H1 (cell line): Measurements from ENCODE around the gene DNAJB8. TPM values are rescaled to one million over a fixed set of nuclear protein-coding genes. Genes with fewer than 3 reads are reported as not detected.

ENCODE experiments used
- CTCF ChIA-PET: fragments of 300-600 bp; sonication (Branson Sonifier 250); formaldehyde crosslinking; loops from one replicate; lab custom pipeline; 2021; ENCODE audit not compliant: partially characterized antibody; lab: Charles Lee
- POLR2A ChIA-PET: fragments of 300-600 bp; sonication (Branson Sonifier 250); formaldehyde crosslinking; loops from one replicate; lab custom pipeline; 2021; ENCODE audit warnings: inconsistent platforms; ENCODE audit not compliant: partially characterized antibody; lab: Charles Lee
- DNase-seq, 2 experiments: peaks; one replicate each; pipeline versions ENCODE4 v3.0.0 to v3.0.0-alpha.2; 2010 to 2022; ENCODE audit warnings: low spot score in 2 of 2, low read depth in 1 of 2, mixed read lengths in 1 of 2
- FAIRE-seq: peaks from 2 replicates; lab custom pipeline; 2011; peaks lifted over from hg19 to GRCh38; lab: Jason Lieb, UNC
- H2AFZ ChIP-seq: 2 replicates; pipeline ENCODE4 v1.8.1; 2012; ENCODE audit warnings: low read length, inconsistent platforms
- H2AK5ac ChIP-seq: 2 replicates; pipeline ENCODE4 v1.6.1; 2013; ENCODE audit warnings: low read depth, low read length
- H2BK120ac ChIP-seq: replicated peaks from 2 replicates; pipeline ENCODE3; 2013; ENCODE audit warnings: low read depth, low read length, inconsistent platforms
- H2BK12ac ChIP-seq: 2 replicates; pipeline ENCODE4 v1.6.1; 2013; ENCODE audit warnings: low read depth, low read length
- H2BK15ac ChIP-seq: 2 replicates; pipeline ENCODE4 v1.6.1; 2013; ENCODE audit warnings: low read length
- H2BK20ac ChIP-seq: 2 replicates; pipeline ENCODE4 v1.6.1; 2013; ENCODE audit warnings: low read length
- H2BK5ac ChIP-seq: 2 replicates; pipeline ENCODE4 v1.6.1; 2013; ENCODE audit warnings: low read depth, low read length
- H3K14ac ChIP-seq: 2 replicates; pipeline ENCODE4 v1.6.1; 2013; ENCODE audit warnings: inconsistent platforms; ENCODE audit not compliant: insufficient read length
- H3K18ac ChIP-seq: 2 replicates; pipeline ENCODE4 v1.6.1; 2013; ENCODE audit warnings: low read length; ENCODE audit errors: extremely low read depth
- H3K23ac ChIP-seq: 2 replicates; pipeline ENCODE4 v1.6.1; 2013; ENCODE audit warnings: inconsistent platforms; ENCODE audit not compliant: insufficient read length
- H3K23me2 ChIP-seq: 2 replicates; pipeline ENCODE4 v1.6.1; 2013; ENCODE audit warnings: low read depth, low read length
- H3K27ac ChIP-seq: 2 replicates; pipeline ENCODE4 v1.6.1; 2011; ENCODE audit warnings: low read depth, low read length, inconsistent platforms
- H3K27me3 ChIP-seq, 4 experiments: replicated peaks in 1 of 4; 1 replicate in 1 of 4; 2 replicates in 3 of 4; pipeline versions ENCODE4 v1.6.1 to v1.8.1; 2011 to 2013; ENCODE audit warnings: low read length in 3 of 4, mild to moderate bottlenecking in 3 of 4, inconsistent platforms in 2 of 4, mixed read lengths in 2 of 4, moderate library complexity in 1 of 4; ENCODE audit not compliant: control insufficient read depth in 3 of 4, insufficient read depth in 3 of 4; ENCODE audit errors: extremely low read depth in 1 of 4
- H3K36me3 ChIP-seq, 4 experiments: 2 replicates each; pipeline versions ENCODE4 v1.6.1 to v1.8.1; 2011 to 2013; ENCODE audit warnings: mild to moderate bottlenecking in 4 of 4, low read length in 3 of 4, moderate library complexity in 2 of 4, control low read depth in 1 of 4, inconsistent platforms in 1 of 4; ENCODE audit not compliant: insufficient read depth in 4 of 4, control insufficient read depth in 2 of 4
- H3K4ac ChIP-seq: replicated peaks from 2 replicates; pipeline ENCODE3; 2013; ENCODE audit warnings: low read length, low read depth, mixed read lengths, inconsistent platforms; ENCODE audit not compliant: insufficient read length
- H3K4me1 ChIP-seq, 4 experiments: replicated peaks in 1 of 4; 1 replicate in 1 of 4; 2 replicates in 3 of 4; pipeline versions ENCODE4 v1.6.1 to v1.8.1; 2011 to 2013; ENCODE audit warnings: low read length in 3 of 4, inconsistent platforms in 2 of 4, mixed read lengths in 1 of 4; ENCODE audit not compliant: insufficient read depth in 4 of 4, control insufficient read depth in 3 of 4
- H3K4me2 ChIP-seq, 2 experiments: 2 replicates each; pipeline versions ENCODE4 v1.6.1 to v1.8.1; 2011 to 2013; ENCODE audit warnings: low read depth in 2 of 2, low read length in 2 of 2, control low read depth in 1 of 2, inconsistent platforms in 1 of 2, mild to moderate bottlenecking in 1 of 2; ENCODE audit not compliant: insufficient read depth in 1 of 2
- H3K4me3 ChIP-seq, 4 experiments: fragments of 200-600, 300-600 bp in 1 of 4; sonication (generic), shearing (Covaris generic), sonication (Bioruptor Twin) in 1 of 4; 2 replicates each; pipeline versions ENCODE4 v1.5.1 to v1.8.1; 2011 to 2016; ENCODE audit warnings: low read length in 4 of 4, low read depth in 3 of 4, control low read depth in 2 of 4, inconsistent platforms in 2 of 4, mild to moderate bottlenecking in 2 of 4, mixed read lengths in 1 of 4, moderate library complexity in 1 of 4; ENCODE audit not compliant: insufficient read depth in 2 of 4; ENCODE audit errors: extremely low read depth in 1 of 4
- H3K56ac ChIP-seq: replicated peaks from 2 replicates; pipeline ENCODE3; 2013; ENCODE audit warnings: low read depth, mild to moderate bottlenecking, mixed read lengths, low read length, inconsistent platforms; ENCODE audit not compliant: insufficient read length
- H3K79me1 ChIP-seq: 2 replicates; pipeline ENCODE4 v1.6.1; 2013; ENCODE audit warnings: low read depth, low read length, control low read depth
- H3K79me2 ChIP-seq, 2 experiments: 2 replicates each; pipeline versions ENCODE4 v1.6.1 to v1.8.1; 2012 to 2013; ENCODE audit warnings: low read length in 2 of 2, mild to moderate bottlenecking in 2 of 2, inconsistent platforms in 1 of 2; ENCODE audit not compliant: insufficient read depth in 2 of 2, control insufficient read depth in 1 of 2
- H3K9ac ChIP-seq, 4 experiments: replicated peaks in 1 of 4; 1 replicate in 1 of 4; 2 replicates in 3 of 4; pipeline versions ENCODE4 v1.6.1 to v1.8.1; 2011 to 2013; ENCODE audit warnings: low read depth in 3 of 4, low read length in 3 of 4, control low read depth in 2 of 4, mild to moderate bottlenecking in 2 of 4, moderate library complexity in 2 of 4, inconsistent platforms in 1 of 4; ENCODE audit errors: extremely low read depth in 1 of 4
- H3K9me3 ChIP-seq, 2 experiments: 2 replicates each; pipeline versions ENCODE4 v1.6.1 to v1.8.1; 2012 to 2013; ENCODE audit warnings: mild to moderate bottlenecking in 2 of 2, moderate library complexity in 2 of 2, control low read depth in 1 of 2, inconsistent platforms in 1 of 2, low read depth in 1 of 2, low read length in 1 of 2, mixed read lengths in 1 of 2; ENCODE audit not compliant: insufficient read depth in 2 of 2
- H4K20me1 ChIP-seq, 2 experiments: replicated peaks in 1 of 2; 2 replicates each; pipeline versions ENCODE3 to v1.8.1; 2011 to 2013; ENCODE audit warnings: inconsistent platforms in 2 of 2, low read length in 2 of 2, mild to moderate bottlenecking in 1 of 2; ENCODE audit not compliant: insufficient read depth in 2 of 2, control insufficient read depth in 1 of 2
- H4K5ac ChIP-seq: 2 replicates; pipeline ENCODE4 v1.6.1; 2013; ENCODE audit warnings: low read length, low read depth, mixed read lengths, inconsistent platforms; ENCODE audit not compliant: insufficient read length
- H4K8ac ChIP-seq: 2 replicates; pipeline ENCODE4 v1.8.0; 2013; ENCODE audit warnings: mild to moderate bottlenecking, moderate library complexity, low read length, inconsistent platforms; ENCODE audit not compliant: insufficient read depth; ENCODE audit errors: extremely low read depth
- H4K91ac ChIP-seq: replicated peaks from 2 replicates; pipeline ENCODE3; 2013; ENCODE audit warnings: low read length, mixed read lengths, inconsistent platforms; ENCODE audit not compliant: insufficient read length
- CTCF ChIP-seq, 3 experiments: IDR thresholded peaks; 1 replicate in 2 of 3; 2 replicates in 1 of 3; pipeline versions ENCODE4 v1.5.1 to v1.6.1; 2011; ENCODE audit warnings: low read length in 3 of 3, mild to moderate bottlenecking in 3 of 3, inconsistent platforms in 2 of 3, low read depth in 1 of 3, moderate library complexity in 1 of 3; ENCODE audit not compliant: insufficient read depth in 1 of 3; ENCODE audit errors: control extremely low read depth in 1 of 3
- GTF2F1 ChIP-seq: IDR thresholded peaks from 2 replicates; pipeline ENCODE4 v1.6.1; 2012; ENCODE audit warnings: low read depth, low read length, improper control_type of control experiment, borderline replicate concordance
- RNF2 ChIP-seq: fragments of 200-900, 300-1000 bp; sonication (generic); IDR thresholded peaks from 2 replicates; pipeline ENCODE4 v1.7.1; 2016; ENCODE audit warnings: borderline replicate concordance, low read depth, mild to moderate bottlenecking, antibody characterized with exemption, low read length; ENCODE audit not compliant: poor library complexity, severe bottlenecking; ENCODE audit errors: missing control alignments
- SP1 ChIP-seq: IDR thresholded peaks from 2 replicates; pipeline ENCODE4 v1.6.1; 2011; ENCODE audit warnings: low read depth, low read length
- TCF12 ChIP-seq: IDR thresholded peaks from 2 replicates; pipeline ENCODE4 v1.6.1; 2011; ENCODE audit warnings: low read depth, mild to moderate bottlenecking, low read length
- WGBS, 2 experiments: shearing (Covaris generic) in 1 of 2; methylation state at CpG; one replicate each; pipeline versions ENCODE4 v1.1.6 to v1.1.7; 2013 to 2015; ENCODE audit warnings: low lambda C conversion rate in 2 of 2, mixed read lengths in 2 of 2, inconsistent platforms in 1 of 2, low coverage in 1 of 2, missing lambda C conversion rate in 1 of 2; ENCODE audit not compliant: insufficient replicate concordance in 2 of 2, insufficient coverage in 1 of 2, insufficient read length in 1 of 2; ENCODE audit errors: extremely low coverage in 1 of 2, missing lambda C conversion rate in 1 of 2; 5-methylcytosine and 5-hydroxymethylcytosine counted together
- long read RNA-seq, 2 experiments: library from RNA in 1 of 2; library from capped mRNA in 1 of 2; stranded (forward); transcript quantifications; one replicate each; pipeline ENCODE4 v2.0.0, GENCODE V29; 2021; ENCODE audit warnings: inconsistent platforms in 1 of 2
- polyA minus RNA-seq, 3 experiments: library from RNA; depleted of rRNA, polyadenylated mRNA; stranded (reverse); fragments of >200 nt; gene quantifications; 1 replicate in 2 of 3; 2 replicates in 1 of 3; pipeline ENCODE4 v1.2.3, GENCODE V29; 2011
- polyA plus RNA-seq, 7 experiments: library from polyadenylated mRNA; depleted of rRNA in 3 of 7; stranded (reverse) in 5 of 7; unstranded in 2 of 7; fragments of >200 nt in 5 of 7; fragments of 200-250 nt in 2 of 7; gene quantifications; 1 replicate in 5 of 7; 2 replicates in 1 of 7; 4 replicates in 1 of 7; pipeline versions ENCODE4 v1.2.1 to v1.2.3, GENCODE V29; 2011 to 2013; ENCODE audit warnings: missing spikeins in 2 of 7, mixed read lengths in 2 of 7
- total RNA-seq: library from RNA; stranded (reverse); fragmentation: NEBNext Ultra II Directional; extraction: Animal tissue kit (Norgen Biotek cat#: 25700); gene quantifications from 2 replicates; pipeline ENCODE4 v1.2.1, GENCODE V29; 2021

The DNAJB8 gene
- total RNA-seq (not detected in 2 replicates), polyA plus RNA-seq (2011; rRNA removed) (not detected in 2 replicates), polyA minus RNA-seq (2011; rRNA and poly(A)+ RNA removed) (not detected in 2 replicates)
- polyA plus RNA-seq (2011; cell fraction: cytosol; rRNA removed), result not detected
- polyA plus RNA-seq (2011; cell fraction: nucleus; rRNA removed), result not detected
- not detected in 4 replicates for polyA plus RNA-seq (2012, experiment 1 of 2)
- not detected for polyA plus RNA-seq (2012, experiment 2 of 2)
- polyA plus RNA-seq (2013, experiment 1 of 2), result not detected
- polyA plus RNA-seq (2013, experiment 2 of 2), result not detected
- polyA minus RNA-seq (2011; cell fraction: cytosol; rRNA and poly(A)+ RNA removed), result not detected
- polyA minus RNA-seq (2011; cell fraction: nucleus; rRNA and poly(A)+ RNA removed), result not detected
- long read RNA-seq, experiment 1, result 0 reads
- long read RNA-seq, experiment 2, result 0 reads

- Histone ChIP-seq H4K20me1 (peaks cover 0 to 3% of the 10 kb centered on the region in 2 experiments), H3K4me2 (no peak within 1 kb of the TSS), H3K27ac (no peak within 1 kb of the TSS), H3K79me1 (no peaks in the 10 kb centered on the region; the same call in 1 of the 2 replicates), H3K9ac (no peak within 1 kb of the TSS; a peak in 1 of 7 replicates), H3K9me3 (no peaks in the 10 kb centered on the region), H3K4me3 (no peak within 1 kb of the TSS), H2BK20ac (peak within 1 kb of the TSS; percentile 25; the same call in 1 of the 2 replicates), H3K14ac (no peak within 1 kb of the TSS), H3K79me2 (no peaks in the 10 kb centered on the region), H3K23ac (no peak within 1 kb of the TSS), H3K56ac (no peak within 1 kb of the TSS), H4K91ac (no peak within 1 kb of the TSS), H2BK5ac (0 out of 2 replicates have a peak within 1 kb of the TSS, but pooled peaks have one; percentile 8), H2BK12ac (0 out of 2 replicates have a peak within 1 kb of the TSS, but pooled peaks have one; percentile 50), H2BK15ac (no peak within 1 kb of the TSS), H4K8ac (no peak within 1 kb of the TSS; the same call in 1 of the 2 replicates), H4K5ac (no peak within 1 kb of the TSS), H3K4ac (no peak within 1 kb of the TSS), H2BK120ac (no peak within 1 kb of the TSS), H3K27me3 (peaks cover 3 to 31% (median 27%) of the 10 kb centered on the region in 4 experiments), H3K36me3 (no peaks in the 10 kb centered on the region), H2AFZ (no peak within 1 kb of the TSS), H3K4me1 (peaks cover 0 to 2% (median 0%) of the 10 kb centered on the region in 4 experiments; a peak in 2 of 7 replicates), H2AK5ac (peak within 1 kb of the TSS; percentile 46; the same call in 1 of the 2 replicates), H3K23me2 (peaks cover 2% of the 10 kb centered on the region; the same call in 1 of the 2 replicates), H3K18ac (no peak within 1 kb of the TSS)
- FAIRE-seq (no peak), DNase-seq (no peak)
- 85% methylated on average over 14 of the region's 14 CpGs; no CpG with 5 or more reads in 1 of the 2 experiments for WGBS, 2 experiments
- TF ChIP-seq SP1, result no peak
- TF ChIP-seq TCF12, result no peak
- TF ChIP-seq RNF2, result no peak
- TF ChIP-seq CTCF (IDR thresholded peaks at IDR 0.05; ENCODE audit: control extremely low read depth in 1 of 3, insufficient read depth in 1 of 3, low read depth in 1 of 3, low read length in 3 of 3), result no peak
- TF ChIP-seq GTF2F1, result no peak
- POLR2A ChIA-PET, result no interaction called here
- CTCF ChIA-PET, result interaction anchor here (12.7 kb wide), 1 partner anchor 28 kb away, joined by 135 read pairs; no protein-coding TSS in a partner anchor
These were observed at the start of gene DNAJB8 for GRCh38 chr3:128466840-128467541. DNAJB8 (minus strand) TSS chr3:128466890; CDS start chr3:128463245, 3,645 bp downstream.
